Measurements from ENCODE around the gene TMEM106B.

DNA sequence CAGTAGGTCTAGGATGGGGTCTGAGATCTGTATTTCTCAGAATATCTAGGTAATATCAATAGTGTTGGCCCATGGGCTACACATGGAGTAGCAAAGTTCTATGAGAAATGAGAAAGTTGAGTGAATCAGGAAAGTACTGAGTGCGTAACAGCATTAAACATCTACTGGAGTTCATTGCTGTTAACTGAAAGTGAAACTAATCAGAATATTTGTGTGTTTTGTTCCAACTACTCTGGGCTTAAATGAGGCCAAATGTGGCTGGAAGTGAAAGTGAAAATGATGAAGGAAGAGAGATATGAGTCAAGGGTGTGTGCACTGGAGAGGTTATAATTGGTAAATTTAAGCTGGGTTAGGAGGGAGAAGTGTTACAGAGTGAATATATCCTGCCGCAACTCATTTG is 46.5 kb downstream of the TMEM106B start:
- TF ChIP-seq, protein P1, sequence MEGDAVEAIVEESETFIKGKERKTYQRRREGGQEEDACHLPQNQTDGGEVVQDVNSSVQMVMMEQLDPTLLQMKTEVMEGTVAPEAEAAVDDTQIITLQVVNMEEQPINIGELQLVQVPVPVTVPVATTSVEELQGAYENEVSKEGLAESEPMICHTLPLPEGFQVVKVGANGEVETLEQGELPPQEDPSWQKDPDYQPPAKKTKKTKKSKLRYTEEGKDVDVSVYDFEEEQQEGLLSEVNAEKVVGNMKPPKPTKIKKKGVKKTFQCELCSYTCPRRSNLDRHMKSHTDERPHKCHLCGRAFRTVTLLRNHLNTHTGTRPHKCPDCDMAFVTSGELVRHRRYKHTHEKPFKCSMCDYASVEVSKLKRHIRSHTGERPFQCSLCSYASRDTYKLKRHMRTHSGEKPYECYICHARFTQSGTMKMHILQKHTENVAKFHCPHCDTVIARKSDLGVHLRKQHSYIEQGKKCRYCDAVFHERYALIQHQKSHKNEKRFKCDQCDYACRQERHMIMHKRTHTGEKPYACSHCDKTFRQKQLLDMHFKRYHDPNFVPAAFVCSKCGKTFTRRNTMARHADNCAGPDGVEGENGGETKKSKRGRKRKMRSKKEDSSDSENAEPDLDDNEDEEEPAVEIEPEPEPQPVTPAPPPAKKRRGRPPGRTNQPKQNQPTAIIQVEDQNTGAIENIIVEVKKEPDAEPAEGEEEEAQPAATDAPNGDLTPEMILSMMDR (IDR thresholded peaks at IDR 0.05) = no peak
- no peak for TF ChIP-seq POLR2AphosphoS5 (IDR thresholded peaks at IDR 0.05; ENCODE audit: low read depth, low read length)
- TF ChIP-seq, protein P2, sequence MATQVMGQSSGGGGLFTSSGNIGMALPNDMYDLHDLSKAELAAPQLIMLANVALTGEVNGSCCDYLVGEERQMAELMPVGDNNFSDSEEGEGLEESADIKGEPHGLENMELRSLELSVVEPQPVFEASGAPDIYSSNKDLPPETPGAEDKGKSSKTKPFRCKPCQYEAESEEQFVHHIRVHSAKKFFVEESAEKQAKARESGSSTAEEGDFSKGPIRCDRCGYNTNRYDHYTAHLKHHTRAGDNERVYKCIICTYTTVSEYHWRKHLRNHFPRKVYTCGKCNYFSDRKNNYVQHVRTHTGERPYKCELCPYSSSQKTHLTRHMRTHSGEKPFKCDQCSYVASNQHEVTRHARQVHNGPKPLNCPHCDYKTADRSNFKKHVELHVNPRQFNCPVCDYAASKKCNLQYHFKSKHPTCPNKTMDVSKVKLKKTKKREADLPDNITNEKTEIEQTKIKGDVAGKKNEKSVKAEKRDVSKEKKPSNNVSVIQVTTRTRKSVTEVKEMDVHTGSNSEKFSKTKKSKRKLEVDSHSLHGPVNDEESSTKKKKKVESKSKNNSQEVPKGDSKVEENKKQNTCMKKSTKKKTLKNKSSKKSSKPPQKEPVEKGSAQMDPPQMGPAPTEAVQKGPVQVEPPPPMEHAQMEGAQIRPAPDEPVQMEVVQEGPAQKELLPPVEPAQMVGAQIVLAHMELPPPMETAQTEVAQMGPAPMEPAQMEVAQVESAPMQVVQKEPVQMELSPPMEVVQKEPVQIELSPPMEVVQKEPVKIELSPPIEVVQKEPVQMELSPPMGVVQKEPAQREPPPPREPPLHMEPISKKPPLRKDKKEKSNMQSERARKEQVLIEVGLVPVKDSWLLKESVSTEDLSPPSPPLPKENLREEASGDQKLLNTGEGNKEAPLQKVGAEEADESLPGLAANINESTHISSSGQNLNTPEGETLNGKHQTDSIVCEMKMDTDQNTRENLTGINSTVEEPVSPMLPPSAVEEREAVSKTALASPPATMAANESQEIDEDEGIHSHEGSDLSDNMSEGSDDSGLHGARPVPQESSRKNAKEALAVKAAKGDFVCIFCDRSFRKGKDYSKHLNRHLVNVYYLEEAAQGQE (IDR thresholded peaks at IDR 0.05; ENCODE audit: insufficient read depth in 1 of 2, low read depth in 2 of 2, low read length in 1 of 2) = no peak
- no peak for TF ChIP-seq SIN3A (IDR thresholded peaks at IDR 0.05; ENCODE audit: borderline replicate concordance, insufficient read depth, low read depth, low read length)
